Liver (tissue), 9 donors: ENCODE measurements around the gene KRT76. TPM values are rescaled to one million over a fixed set of nuclear protein-coding genes. Genes with fewer than 3 reads are reported as not detected.

Experiments
- DNase-seq: peaks from one replicate; pipeline ENCODE4 v3.0.0-alpha.2; 2017; ENCODE audit warnings: low spot score
- H3K27ac ChIP-seq, 2 donors: one replicate each; pipeline ENCODE4 v1.7.0; 2013; ENCODE audit warnings: inconsistent platforms in 2 of 2, low read length in 2 of 2, control low read depth in 1 of 2, low read depth in 1 of 2, mild to moderate bottlenecking in 1 of 2
- H3K27me3 ChIP-seq, 4 donors: one replicate each; pipeline versions ENCODE4 v1.6.1 to v1.7.0; 2013; ENCODE audit warnings: low read length in 3 of 4, inconsistent platforms in 1 of 4, mild to moderate bottlenecking in 1 of 4, moderate library complexity in 1 of 4; ENCODE audit not compliant: control insufficient read depth in 4 of 4, insufficient read depth in 4 of 4
- H3K36me3 ChIP-seq, 4 donors: one replicate each; pipeline versions ENCODE4 v1.6.1 to v1.7.0; 2013; ENCODE audit warnings: low read length in 3 of 4, mild to moderate bottlenecking in 3 of 4, low read depth in 1 of 4, moderate library complexity in 1 of 4; ENCODE audit not compliant: control insufficient read depth in 4 of 4, insufficient read depth in 3 of 4
- H3K4me1 ChIP-seq, 4 donors: one replicate each; pipeline versions ENCODE4 v1.6.1 to v1.7.0; 2013; ENCODE audit warnings: low read length in 3 of 4, mild to moderate bottlenecking in 3 of 4, moderate library complexity in 1 of 4; ENCODE audit not compliant: control insufficient read depth in 4 of 4, insufficient read depth in 4 of 4
- H3K4me3 ChIP-seq, 3 donors: one replicate each; pipeline versions ENCODE4 v1.6.1 to v1.7.0; 2013; ENCODE audit warnings: low read length in 3 of 3, control low read depth in 1 of 3, low read depth in 1 of 3, mild to moderate bottlenecking in 1 of 3
- H3K9ac ChIP-seq, 2 donors: one replicate each; pipeline ENCODE4 v1.7.0; 2013; ENCODE audit warnings: low read length in 2 of 2, mild to moderate bottlenecking in 2 of 2, moderate library complexity in 2 of 2, control low read depth in 1 of 2, low read depth in 1 of 2
- H3K9me3 ChIP-seq, 4 donors: one replicate each; pipeline versions ENCODE4 v1.6.1 to v1.7.0; 2013; ENCODE audit warnings: low read length in 3 of 4; ENCODE audit not compliant: control insufficient read depth in 4 of 4
- ATF3 ChIP-seq: IDR thresholded peaks from 2 replicates; pipeline ENCODE4 v1.6.1; 2016; ENCODE audit warnings: antibody characterized with exemption
- CTCF ChIP-seq: fragments of 150-350 bp; IDR thresholded peaks from 2 replicates; pipeline ENCODE4 v1.5.1; 2017; ENCODE audit warnings: improper control_type of control experiment, low read depth, low read length; ENCODE audit not compliant: missing input control
- EGR1 ChIP-seq, 2 donors: IDR thresholded peaks; 2 replicates each; pipeline ENCODE4 v1.6.1; 2016 to 2018; ENCODE audit warnings: antibody characterized with exemption in 2 of 2, low read depth in 2 of 2
- FOXA1 ChIP-seq: IDR thresholded peaks from 2 replicates; pipeline ENCODE4 v1.6.1; 2016; ENCODE audit warnings: antibody characterized with exemption
- GABPA ChIP-seq, 2 donors: IDR thresholded peaks in 1 of 2; conservative IDR thresholded peaks in 1 of 2; 2 replicates each; pipeline ENCODE4 v1.6.1; 2016; ENCODE audit warnings: antibody characterized with exemption in 2 of 2, mild to moderate bottlenecking in 1 of 2, moderate library complexity in 1 of 2
- HNF4A ChIP-seq, 2 donors: conservative IDR thresholded peaks; 2 replicates each; pipeline ENCODE4 v1.6.1; 2016; ENCODE audit warnings: antibody characterized with exemption in 2 of 2, mild to moderate bottlenecking in 2 of 2
- HNF4G ChIP-seq: IDR thresholded peaks from 2 replicates; pipeline ENCODE4 v1.6.1; 2016; ENCODE audit warnings: antibody characterized with exemption
- JUND ChIP-seq, 2 donors: IDR thresholded peaks; 2 replicates each; pipeline ENCODE4 v1.6.1; 2016; ENCODE audit warnings: antibody characterized with exemption in 2 of 2
- MAX ChIP-seq: IDR thresholded peaks from 2 replicates; pipeline ENCODE4 v1.6.1; 2016; ENCODE audit warnings: antibody characterized with exemption
- NR2F2 ChIP-seq: IDR thresholded peaks from 2 replicates; pipeline ENCODE4 v1.6.1; 2016; ENCODE audit warnings: antibody characterized with exemption
- RAD21 ChIP-seq, 2 donors: IDR thresholded peaks; 2 replicates each; pipeline ENCODE4 v1.6.1; 2016; ENCODE audit warnings: antibody characterized with exemption in 2 of 2, mild to moderate bottlenecking in 2 of 2
- REST ChIP-seq: IDR thresholded peaks from 2 replicates; pipeline ENCODE4 v1.6.1; 2016; ENCODE audit warnings: antibody characterized with exemption, mild to moderate bottlenecking
- RXRA ChIP-seq, 2 donors: IDR thresholded peaks; 2 replicates each; pipeline ENCODE4 v1.6.1; 2017 to 2018; ENCODE audit warnings: antibody characterized with exemption in 2 of 2, mild to moderate bottlenecking in 1 of 2
- SP1 ChIP-seq: IDR thresholded peaks from 2 replicates; pipeline ENCODE4 v1.6.1; 2018; ENCODE audit warnings: antibody characterized with exemption, mild to moderate bottlenecking
- TAF1 ChIP-seq: conservative IDR thresholded peaks from 2 replicates; pipeline ENCODE4 v1.6.1; 2016; ENCODE audit warnings: antibody characterized with exemption, mild to moderate bottlenecking
- YY1 ChIP-seq: IDR thresholded peaks from 2 replicates; pipeline ENCODE4 v1.6.1; 2016; ENCODE audit warnings: antibody characterized with exemption, mild to moderate bottlenecking
- ZBTB33 ChIP-seq: IDR thresholded peaks from 2 replicates; pipeline ENCODE4 v1.6.1; 2016; ENCODE audit warnings: antibody characterized with exemption
- polyA plus RNA-seq, 2 donors: library from polyadenylated mRNA; stranded (reverse) in 1 of 2; unstranded in 1 of 2; fragments of 200-250 nt in 1 of 2; fragments of >200 nt in 1 of 2; fragmentation: Nextera tagmentation in 1 of 2; extraction: Ambion mirVana in 1 of 2; gene quantifications; one replicate each; pipeline versions ENCODE4 v1.2.1 to v1.2.3, GENCODE V29; 2013 to 2015
- total RNA-seq, 2 donors: library from RNA; depleted of rRNA; stranded (reverse); fragments of >200 nt; gene quantifications; one replicate each; pipeline ENCODE4 v1.2.3, GENCODE V29; 2014
- donor health status: healthy.
- donor health status: healthy.
- donor health status: healthy.
- donor health status: healthy.
- donor health status: healthy.

The KRT76 gene
- total and polyA plus RNA-seq, 4 donors = not detected

GRCh38 chr12:52797529-52797894 lies 20.4 kb upstream of the KRT76 start:
- Histone ChIP-seq H3K9ac (no peak overlapping the region), H3K36me3 (no peaks in the 10 kb centered on the region), H3K27me3 (no peaks in the 10 kb centered on the region), H3K4me1 (no peaks in the 10 kb centered on the region), H3K27ac (no peak overlapping the region), H3K4me3 (no peak overlapping the region), H3K9me3 (no peaks in the 10 kb centered on the region)
- no peak for TF ChIP-seq HNF4G
- TF ChIP-seq JUND (IDR thresholded peaks at IDR 0.05) = no peak
- TF ChIP-seq REST = no peak
- TF ChIP-seq EGR1 (IDR thresholded peaks at IDR 0.05; ENCODE audit: low read depth in 2 of 2) = no peak
- TF ChIP-seq YY1 = no peak
- TF ChIP-seq RAD21 (IDR thresholded peaks at IDR 0.05) = no peak
- no peak for TF ChIP-seq HNF4A (conservative IDR thresholded peaks at IDR 0.05)
- no peak for TF ChIP-seq MAX
- no peak for TF ChIP-seq NR2F2
- no peak for TF ChIP-seq ZBTB33
- no peak for TF ChIP-seq GABPA (IDR thresholded peaks at IDR 0.05 in 1 of 2, conservative IDR thresholded peaks at IDR 0.05 in 1 of 2)
- TF ChIP-seq CTCF = no peak
- no peak for TF ChIP-seq TAF1
- TF ChIP-seq ATF3 = no peak
- TF ChIP-seq SP1 = no peak
- no peak for TF ChIP-seq FOXA1
- TF ChIP-seq RXRA (IDR thresholded peaks at IDR 0.05) = no peak
- DNase-seq = no peak
